Upper lobe of left lung (tissue), 6 donors: ENCODE data around the gene HSPB8. TPM values are rescaled to one million over a fixed set of nuclear protein-coding genes. Genes with fewer than 3 reads are reported as not detected.

Source experiments
- ATAC-seq, 2 donors: fragments of 200-7000 bp; cut with Tn5 transposase; one replicate each; pipeline ENCODE4 v1.9.1; 2022; ENCODE audit warnings: mild to moderate bottlenecking in 2 of 2, moderate library complexity in 2 of 2; ENCODE audit not compliant: low FRiP score in 2 of 2
- DNase-seq, 2 donors: peaks; one replicate each; pipeline ENCODE4 v3.0.0-alpha.2; 2019 to 2020
- H3K27ac ChIP-seq, 4 donors: fragments of 200-600 bp; sonication (generic); one replicate each; pipeline ENCODE4 v1.5.1; 2016 to 2019
- H3K27me3 ChIP-seq, 4 donors: fragments of 200-600 bp; sonication (generic); one replicate each; pipeline ENCODE4 v1.5.1; 2017 to 2019
- H3K36me3 ChIP-seq, 4 donors: fragments of 200-600 bp; sonication (generic); one replicate each; pipeline ENCODE4 v1.5.1; 2016 to 2019
- H3K4me1 ChIP-seq, 4 donors: fragments of 200-600 bp; sonication (generic); one replicate each; pipeline ENCODE4 v1.5.1; 2018 to 2019
- H3K4me3 ChIP-seq, 4 donors: fragments of 200-600 bp; sonication (generic); one replicate each; pipeline ENCODE4 v1.5.1; 2017 to 2019; ENCODE audit warnings: mild to moderate bottlenecking in 2 of 4, moderate library complexity in 1 of 4
- H3K9me3 ChIP-seq, 4 donors: fragments of 200-600 bp; sonication (generic); one replicate each; pipeline ENCODE4 v1.5.1; 2018 to 2019
- EP300 ChIP-seq, 4 donors: sonication (generic); formaldehyde crosslinking; IDR thresholded peaks; one replicate each; pipeline ENCODE4 v1.5.1; 2017; ENCODE audit warnings: antibody characterized with exemption in 4 of 4, control low read depth in 2 of 4
- POLR2A ChIP-seq, 4 donors: fragments of 450-650 bp; IDR thresholded peaks; one replicate each; pipeline ENCODE4 v1.5.1; 2016 to 2017; ENCODE audit warnings: antibody characterized with exemption in 4 of 4, mild to moderate bottlenecking in 2 of 4
- POLR2AphosphoS5 ChIP-seq, 2 donors: sonication (generic); formaldehyde crosslinking; IDR thresholded peaks; one replicate each; pipeline ENCODE4 v1.5.1; 2017; ENCODE audit warnings: antibody characterized with exemption in 2 of 2
- WGBS, 2 donors: methylation state at CpG; one replicate each; pipeline ENCODE4 v1.1.5; 2017 to 2018; 5-methylcytosine and 5-hydroxymethylcytosine counted together
- total RNA-seq, 6 donors: library from RNA; depleted of rRNA in 4 of 6; stranded (reverse); fragments of >200 nt in 4 of 6; gene quantifications; one replicate each; pipeline versions ENCODE4 v1.1.0 to v1.2.1, GENCODE V29; 2016 to 2021
- TF ChIP-seq, protein P1 (sequence below), 6 experiments: fragments of 450-650 bp in 4 of 6; fragments of 200-600 bp in 2 of 6; sonication (generic) in 2 of 6; IDR thresholded peaks; one replicate each; pipeline ENCODE4 v1.5.1; 2016 to 2019; ENCODE audit warnings: antibody characterized with exemption in 6 of 6
- donor health status: DM: no; HTN: no; CAD: no; lungs with moderate emphysema.
- donor health status: DM: no; HTN: yes; CAD: no; lungs with severe emphysema.

The HSPB8 gene
- total RNA-seq, 6 donors from 2014 or later, result 15.7 to 59.9 (median 39.8) TPM

DNA sequence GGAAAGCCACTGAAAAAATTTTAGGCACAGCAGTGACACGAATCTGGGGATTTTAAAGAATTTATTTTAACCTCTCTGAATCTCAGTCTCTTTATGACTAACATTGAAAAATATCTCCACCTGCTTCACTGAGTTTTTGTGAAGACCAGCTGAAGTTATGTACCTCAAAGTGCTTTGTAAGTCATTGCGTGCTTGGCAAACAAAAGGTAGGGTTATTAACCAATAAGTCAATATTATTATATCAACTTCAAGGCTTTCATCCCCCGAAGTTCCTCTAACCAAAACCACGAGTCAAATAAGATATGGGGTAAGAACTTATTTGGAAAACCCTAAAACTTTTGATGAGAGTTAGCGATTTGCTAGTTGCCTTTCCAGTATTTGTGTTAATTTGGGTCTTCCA is 62.3 kb downstream of the HSPB8 start:
- H3K27me3 ChIP-seq, result no peaks in the 10 kb centered on the region
- H3K27ac ChIP-seq, result no peak overlapping the region
- TF ChIP-seq EP300 (IDR thresholded peaks at IDR 0.05), result no peak
- TF ChIP-seq POLR2A (IDR thresholded peaks at IDR 0.05), result no peak
- TF ChIP-seq POLR2AphosphoS5 (IDR thresholded peaks at IDR 0.05), result no peak
- TF ChIP-seq, protein P1, sequence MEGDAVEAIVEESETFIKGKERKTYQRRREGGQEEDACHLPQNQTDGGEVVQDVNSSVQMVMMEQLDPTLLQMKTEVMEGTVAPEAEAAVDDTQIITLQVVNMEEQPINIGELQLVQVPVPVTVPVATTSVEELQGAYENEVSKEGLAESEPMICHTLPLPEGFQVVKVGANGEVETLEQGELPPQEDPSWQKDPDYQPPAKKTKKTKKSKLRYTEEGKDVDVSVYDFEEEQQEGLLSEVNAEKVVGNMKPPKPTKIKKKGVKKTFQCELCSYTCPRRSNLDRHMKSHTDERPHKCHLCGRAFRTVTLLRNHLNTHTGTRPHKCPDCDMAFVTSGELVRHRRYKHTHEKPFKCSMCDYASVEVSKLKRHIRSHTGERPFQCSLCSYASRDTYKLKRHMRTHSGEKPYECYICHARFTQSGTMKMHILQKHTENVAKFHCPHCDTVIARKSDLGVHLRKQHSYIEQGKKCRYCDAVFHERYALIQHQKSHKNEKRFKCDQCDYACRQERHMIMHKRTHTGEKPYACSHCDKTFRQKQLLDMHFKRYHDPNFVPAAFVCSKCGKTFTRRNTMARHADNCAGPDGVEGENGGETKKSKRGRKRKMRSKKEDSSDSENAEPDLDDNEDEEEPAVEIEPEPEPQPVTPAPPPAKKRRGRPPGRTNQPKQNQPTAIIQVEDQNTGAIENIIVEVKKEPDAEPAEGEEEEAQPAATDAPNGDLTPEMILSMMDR (IDR thresholded peaks at IDR 0.05), result no peak
- ATAC-seq (no peak), DNase-seq (no peak)
- WGBS, 2 donors, result 43 to 66% methylated on average over 5 of the region's 5 CpGs
- H3K36me3 ChIP-seq, result no peaks in the 10 kb centered on the region
- no peaks in the 10 kb centered on the region for H3K9me3 ChIP-seq
- peaks cover 0 to 8% (median 2%) of the 10 kb centered on the region in 4 donors for H3K4me1 ChIP-seq
- H3K4me3 ChIP-seq, result no peak overlapping the region

DNA sequence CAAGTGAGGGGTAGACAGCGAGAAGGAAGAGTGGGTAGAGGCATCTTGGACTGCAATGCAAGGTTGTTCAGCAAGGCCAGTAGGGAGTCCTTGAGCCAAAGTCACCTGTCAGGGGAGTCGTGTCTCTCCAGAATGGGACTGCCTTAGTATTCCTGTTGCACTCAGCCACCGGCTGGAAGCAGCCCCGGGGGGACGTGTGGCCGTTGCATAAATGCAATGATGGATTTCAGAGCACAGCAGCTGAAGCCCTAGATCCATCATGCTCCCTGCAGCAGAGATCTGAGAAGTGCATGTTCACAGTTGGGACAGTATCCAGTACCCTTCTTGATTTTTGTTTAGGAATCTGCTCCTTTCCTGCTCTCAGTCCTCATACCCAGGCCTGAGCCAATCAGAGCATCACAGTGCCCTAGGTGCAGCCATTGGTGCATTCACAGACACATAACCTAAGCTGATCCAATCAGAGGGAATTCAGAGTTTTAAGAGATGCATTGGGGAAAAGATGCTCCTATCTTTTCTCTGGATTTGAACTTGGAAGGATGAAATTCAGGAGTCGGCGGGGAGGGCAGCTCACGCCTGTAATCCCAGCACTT is 62.9 kb downstream of the HSPB8 start:
- no peaks in the 10 kb centered on the region for H3K9me3 ChIP-seq
- H3K4me3 ChIP-seq, result no peak overlapping the region
- peak overlapping the region in 1 of 4 donors; percentile 21 for H3K27ac ChIP-seq
- DNase-seq (peak in 1 of 2 donors; percentile 9), ATAC-seq (no peak)
- TF ChIP-seq, protein P1 (IDR thresholded peaks at IDR 0.05), result no peak
- TF ChIP-seq POLR2AphosphoS5 (IDR thresholded peaks at IDR 0.05) (no peak), POLR2A (IDR thresholded peaks at IDR 0.05) (no peak), EP300 (IDR thresholded peaks at IDR 0.05) (no peak)
- H3K36me3 ChIP-seq, result no peaks in the 10 kb centered on the region
- H3K27me3 ChIP-seq, result no peaks in the 10 kb centered on the region
- peaks cover 0 to 9% (median 5%) of the 10 kb centered on the region in 4 donors for H3K4me1 ChIP-seq
- 76 to 79% methylated on average over 9 of the region's 9 CpGs for whole genome bisulfite sequencing, 2 donors

Other genes with a start within 250 kb of the HSPB8 start
- under 1 TPM in 4 of 6 donors, not detected in 2; under 0.01 to 0.33 (median 0.11) TPM for gene SRRM4, start 197.4 kb upstream of the HSPB8 start, total RNA-seq
- gene CCDC60, start 155.8 kb downstream of the HSPB8 start, total RNA-seq, result 10 to 100 TPM in 2 of 6 donors, 1 to 10 TPM in 1, under 1 TPM in 2, not detected in 1; 0.76 to 12.5 (median 2.3) TPM